ENCODE data around the gene ADGRG1. TPM values are rescaled to one million over a fixed set of nuclear protein-coding genes. Genes with fewer than 3 reads are reported as not detected.

ADGRG1 gene
- total RNA-seq, 1 experiment from 2014 or later = 131 TPM

DNA sequence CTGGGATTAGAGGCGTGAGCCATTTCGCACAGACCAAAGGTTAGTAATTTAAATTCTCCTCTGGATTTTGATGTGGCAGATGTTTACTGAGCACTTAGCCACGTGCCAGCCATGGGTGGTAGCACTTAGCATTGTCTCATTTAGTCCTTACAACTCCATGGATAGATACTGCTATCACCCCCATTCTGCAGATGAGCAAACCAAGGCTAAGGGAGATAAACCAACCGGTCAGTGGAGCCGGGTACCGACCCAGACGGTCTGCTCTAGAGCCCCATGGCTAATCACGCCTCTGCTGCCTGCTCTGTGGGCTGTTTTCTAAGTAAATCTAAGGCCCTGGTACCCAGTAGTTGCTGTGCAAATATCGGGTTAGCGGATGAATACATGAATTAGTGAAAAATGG lies 12.6 kb upstream of the ADGRG1 start:
- peaks cover 7% of the 10 kb centered on the region for H3K79me2 ChIP-seq (ENCODE audit: low read depth)
- no TSS peak for BruUV-seq (replicated peaks)
- no peak for TF ChIP-seq EZH2 (IDR thresholded peaks at IDR 0.05; ENCODE audit: low read depth)
- H2AFZ ChIP-seq = no peak overlapping the region
- DNase-seq = no peak
- no peaks in the 10 kb centered on the region for H3K9me2 ChIP-seq (ENCODE audit: insufficient read depth)
- no peak overlapping the region for H3K27ac ChIP-seq
- H4K20me1 ChIP-seq (ENCODE audit: insufficient read depth) = no peaks in the 10 kb centered on the region
- no peaks in the 10 kb centered on the region for H3K9me3 ChIP-seq (ENCODE audit: insufficient read depth, low read depth)
- H3K4me3 ChIP-seq = no peak overlapping the region
- H3K4me1 ChIP-seq (replicated peaks; ENCODE audit: insufficient read depth) = peaks cover 40% of the 10 kb centered on the region
- no peak overlapping the region for H3K4me2 ChIP-seq
- H3K27me3 ChIP-seq (ENCODE audit: insufficient read depth, low read depth) = no peaks in the 10 kb centered on the region
- H3K36me3 ChIP-seq (ENCODE audit: low read depth) = no peaks in the 10 kb centered on the region
- intact Hi-C loops (cut with micrococcal nuclease; ENCODE audit: unreplicated experiment) = no loop called here
- ChIA-PET CTCF (no interaction called here), POLR2A (ENCODE audit: unreplicated experiment) (no interaction called here)
- H3F3A ChIP-seq (ENCODE audit: insufficient read depth, low read depth) = peaks cover 42% of the 10 kb centered on the region

DNA sequence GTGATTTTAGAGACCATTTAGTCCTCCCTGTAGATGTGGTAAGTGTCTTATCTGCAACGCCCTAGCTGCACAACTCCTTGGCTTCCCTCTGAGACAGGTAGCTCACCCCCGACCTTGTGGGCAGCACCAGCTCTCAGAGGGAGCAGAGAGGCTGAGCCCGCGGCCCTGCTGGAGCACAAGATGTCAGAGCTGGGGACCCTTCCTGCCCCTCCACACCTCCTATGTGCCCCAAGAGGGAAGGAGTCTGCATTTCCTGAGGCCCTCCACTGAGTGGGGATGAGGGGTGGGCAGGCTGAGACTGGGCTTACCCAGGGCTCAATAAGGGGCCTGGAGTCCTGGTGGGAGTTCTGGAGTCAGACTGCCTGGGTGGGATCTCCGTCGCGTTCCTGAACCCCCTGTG lies 12.2 kb upstream of the ADGRG1 start:
- no peaks in the 10 kb centered on the region for H3K9me3 ChIP-seq (ENCODE audit: insufficient read depth, low read depth)
- H3K79me2 ChIP-seq (ENCODE audit: low read depth) = peaks cover 12% of the 10 kb centered on the region
- intact Hi-C loops (cut with micrococcal nuclease; ENCODE audit: unreplicated experiment) = no loop called here
- H3F3A ChIP-seq (ENCODE audit: insufficient read depth, low read depth) = peaks cover 43% of the 10 kb centered on the region
- H3K9me2 ChIP-seq (ENCODE audit: insufficient read depth) = no peaks in the 10 kb centered on the region
- no peak for DNase-seq
- BruUV-seq (replicated peaks) = no TSS peak
- peaks cover 40% of the 10 kb centered on the region for H3K4me1 ChIP-seq (replicated peaks; ENCODE audit: insufficient read depth)
- no peak overlapping the region for H3K27ac ChIP-seq
- no peak overlapping the region for H2AFZ ChIP-seq
- CTCF ChIA-PET = interaction anchor here (0.7 kb wide), 1 partner anchor 40 kb away, joined by 5 read pairs; no protein-coding TSS in a partner anchor
- TF ChIP-seq, protein P1, sequence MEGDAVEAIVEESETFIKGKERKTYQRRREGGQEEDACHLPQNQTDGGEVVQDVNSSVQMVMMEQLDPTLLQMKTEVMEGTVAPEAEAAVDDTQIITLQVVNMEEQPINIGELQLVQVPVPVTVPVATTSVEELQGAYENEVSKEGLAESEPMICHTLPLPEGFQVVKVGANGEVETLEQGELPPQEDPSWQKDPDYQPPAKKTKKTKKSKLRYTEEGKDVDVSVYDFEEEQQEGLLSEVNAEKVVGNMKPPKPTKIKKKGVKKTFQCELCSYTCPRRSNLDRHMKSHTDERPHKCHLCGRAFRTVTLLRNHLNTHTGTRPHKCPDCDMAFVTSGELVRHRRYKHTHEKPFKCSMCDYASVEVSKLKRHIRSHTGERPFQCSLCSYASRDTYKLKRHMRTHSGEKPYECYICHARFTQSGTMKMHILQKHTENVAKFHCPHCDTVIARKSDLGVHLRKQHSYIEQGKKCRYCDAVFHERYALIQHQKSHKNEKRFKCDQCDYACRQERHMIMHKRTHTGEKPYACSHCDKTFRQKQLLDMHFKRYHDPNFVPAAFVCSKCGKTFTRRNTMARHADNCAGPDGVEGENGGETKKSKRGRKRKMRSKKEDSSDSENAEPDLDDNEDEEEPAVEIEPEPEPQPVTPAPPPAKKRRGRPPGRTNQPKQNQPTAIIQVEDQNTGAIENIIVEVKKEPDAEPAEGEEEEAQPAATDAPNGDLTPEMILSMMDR (conservative IDR thresholded peaks at IDR 0.05) = no peak
- TF ChIP-seq EZH2 (IDR thresholded peaks at IDR 0.05; ENCODE audit: low read depth) = no peak
- H3K4me3 ChIP-seq = no peak overlapping the region
- POLR2A ChIA-PET (ENCODE audit: unreplicated experiment) = no interaction called here
- H4K20me1 ChIP-seq (ENCODE audit: insufficient read depth) = no peaks in the 10 kb centered on the region
- no peaks in the 10 kb centered on the region for H3K36me3 ChIP-seq (ENCODE audit: low read depth)
- H3K27me3 ChIP-seq (ENCODE audit: insufficient read depth, low read depth) = no peaks in the 10 kb centered on the region
- no peak overlapping the region for H3K4me2 ChIP-seq

DNA sequence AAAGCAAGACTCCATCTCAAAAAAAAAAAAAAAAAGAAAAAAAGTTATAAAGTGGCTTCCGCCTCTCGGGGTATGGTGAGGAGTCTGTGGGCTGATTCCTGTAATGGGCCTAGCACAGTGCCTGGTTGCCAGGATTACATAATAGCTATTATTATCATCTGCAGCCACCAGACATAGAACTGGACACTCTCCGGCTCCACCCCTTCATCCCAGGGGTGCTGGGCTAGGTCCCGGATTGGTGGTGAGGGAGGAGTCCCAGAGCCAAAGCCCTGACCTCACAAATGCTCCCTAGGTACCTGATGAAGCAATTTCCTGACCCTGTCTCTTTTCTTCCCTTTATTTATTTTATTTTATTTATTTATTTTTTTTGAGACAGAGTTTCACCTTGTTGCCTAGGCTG lies 11.6 kb upstream of the ADGRG1 start:
- CTCF ChIA-PET = interaction anchor here (0.7 kb wide), 1 partner anchor 40 kb away, joined by 5 read pairs; no protein-coding TSS in a partner anchor
- BruUV-seq (replicated peaks) = no TSS peak

More for the DNA sequence above, 11.6 kb upstream of the ADGRG1 start:
- Histone ChIP-seq H3K27ac (no peak overlapping the region), H4K20me1 (ENCODE audit: insufficient read depth) (no peaks in the 10 kb centered on the region), H3K4me1 (replicated peaks; ENCODE audit: insufficient read depth) (peaks cover 41% of the 10 kb centered on the region), H3K4me2 (no peak overlapping the region), H3K9me3 (ENCODE audit: insufficient read depth, low read depth) (no peaks in the 10 kb centered on the region), H3F3A (ENCODE audit: insufficient read depth, low read depth) (peaks cover 49% of the 10 kb centered on the region), H3K4me3 (no peak overlapping the region), H2AFZ (no peak overlapping the region), H3K36me3 (ENCODE audit: low read depth) (no peaks in the 10 kb centered on the region), H3K27me3 (ENCODE audit: insufficient read depth, low read depth) (no peaks in the 10 kb centered on the region), H3K9me2 (ENCODE audit: insufficient read depth) (no peaks in the 10 kb centered on the region), H3K79me2 (ENCODE audit: low read depth) (peaks cover 18% of the 10 kb centered on the region)
- intact Hi-C loops (cut with micrococcal nuclease; ENCODE audit: unreplicated experiment) = no loop called here
- POLR2A ChIA-PET (ENCODE audit: unreplicated experiment) = no interaction called here
- no peak for TF ChIP-seq EZH2 (IDR thresholded peaks at IDR 0.05; ENCODE audit: low read depth)
- TF ChIP-seq, protein P1 (conservative IDR thresholded peaks at IDR 0.05) = no peak
- no peak for DNase-seq
